ENCODE data around the gene STK11IP.
A peak's percentile ranks its signal among the peaks of the same experiment; 100 is the strongest.

Gene STK11IP

DNA sequence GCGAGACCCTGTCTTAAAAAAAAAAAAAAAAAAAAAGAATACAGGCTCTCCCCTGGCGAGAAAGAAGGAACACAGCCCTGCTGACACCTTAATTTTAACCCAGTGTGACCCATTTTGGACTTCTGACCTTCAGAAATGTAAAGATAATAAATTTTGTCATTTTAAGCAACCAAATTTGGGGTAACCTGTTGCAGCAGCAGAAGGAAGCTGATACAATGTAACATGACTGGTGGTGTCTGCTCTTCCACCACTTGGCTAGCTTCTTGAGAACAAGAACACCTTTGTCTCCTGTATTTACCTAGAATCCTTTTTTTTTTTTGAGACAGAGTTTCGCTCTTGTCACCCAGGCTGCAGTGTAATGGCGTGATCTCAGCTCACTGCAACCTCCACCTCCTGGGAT is 6.6 kb upstream of the STK11IP start:
- DNase-seq, result no peak

DNA sequence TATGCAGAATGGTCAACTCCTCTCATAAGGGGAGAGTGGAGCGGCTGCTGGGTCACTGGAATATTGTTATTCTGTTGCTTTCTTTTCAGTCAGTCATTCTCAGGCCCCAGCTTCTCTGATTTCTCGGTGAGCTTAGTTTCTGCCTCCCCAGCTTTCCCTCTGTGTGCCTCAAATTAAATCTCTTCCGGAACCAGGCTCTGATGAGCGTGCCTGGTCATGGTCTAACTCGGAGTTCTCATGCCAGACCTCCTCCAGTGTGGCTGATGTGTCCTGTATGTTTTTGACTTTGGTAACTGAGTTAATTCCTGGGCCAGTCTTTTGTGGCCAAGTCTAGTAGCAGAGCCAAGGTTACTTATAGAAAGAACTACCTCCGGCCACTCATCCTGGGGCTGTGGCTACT is 4.9 kb upstream of the STK11IP start:
- no peak for DNase-seq

DNA sequence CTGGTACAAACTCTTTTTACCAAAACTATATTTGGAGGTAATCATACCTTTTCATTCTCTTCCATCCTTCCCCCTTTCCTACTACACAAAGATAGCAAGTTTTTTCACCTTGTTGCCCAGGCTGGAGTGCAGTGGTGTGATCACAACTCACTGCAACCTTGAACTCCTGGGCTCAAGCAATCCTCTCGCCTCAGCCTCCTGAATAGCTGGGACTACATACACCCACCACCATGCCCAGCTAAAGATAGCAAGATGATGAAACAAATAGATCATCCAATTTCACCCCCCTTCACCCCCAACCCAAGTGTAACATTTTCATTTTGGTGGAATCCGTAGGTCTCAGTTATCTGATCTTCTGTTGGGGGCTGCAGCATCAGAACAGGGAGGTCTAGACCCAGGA is 4.5 kb upstream of the STK11IP start:
- no peak for DNase-seq

DNA sequence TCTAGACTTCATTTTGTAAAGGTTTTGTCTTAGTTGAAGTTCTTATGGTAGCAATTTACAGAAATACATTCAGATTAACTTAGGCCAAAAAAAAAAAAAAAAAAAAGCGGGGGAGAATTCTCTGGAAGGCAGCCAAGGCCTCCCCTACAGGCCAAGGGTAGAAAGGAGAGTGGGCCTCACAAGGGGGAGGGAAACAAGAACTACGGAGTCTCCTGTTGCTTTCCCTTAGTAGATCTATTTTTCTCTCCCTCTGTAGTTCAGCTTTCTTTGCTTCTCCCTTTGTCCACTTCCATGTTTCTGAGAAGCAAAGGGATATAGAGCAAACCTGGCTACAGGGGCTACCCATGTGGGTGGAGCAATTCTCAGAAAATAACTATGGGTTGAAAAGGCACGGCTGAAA is 2.4 kb upstream of the STK11IP start:
- DNase-seq, result peak; percentile 37

DNA sequence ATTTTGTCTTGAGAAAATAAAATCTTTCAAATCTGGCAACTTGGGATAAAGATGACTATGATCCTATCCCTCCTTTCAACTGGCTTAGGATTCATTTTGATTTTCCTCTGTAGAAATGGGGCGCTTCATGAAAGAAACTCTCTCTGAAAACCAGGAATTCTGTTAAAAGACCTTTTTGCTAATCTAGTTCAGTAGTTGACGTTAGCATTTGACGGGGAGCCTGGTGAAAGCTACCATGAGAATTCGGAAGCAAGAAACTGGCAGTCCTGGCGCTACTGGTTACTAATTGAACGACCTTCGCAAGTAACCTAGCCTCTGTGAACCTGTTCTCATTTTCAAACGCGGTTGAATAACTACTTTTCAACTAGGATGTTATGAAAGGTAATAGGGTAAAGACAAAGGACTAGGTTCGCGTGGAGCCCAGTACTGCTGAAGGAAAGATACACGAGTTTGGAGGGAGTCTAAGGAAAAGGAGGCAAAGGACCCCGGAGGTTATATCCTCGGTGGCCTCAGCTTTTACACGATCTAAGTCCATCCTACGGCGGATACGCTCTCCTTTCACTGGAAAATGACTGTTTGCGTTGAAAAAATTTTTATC is 604 bp upstream of the STK11IP start:
- peak; percentile 62 for DNase-seq

DNA sequence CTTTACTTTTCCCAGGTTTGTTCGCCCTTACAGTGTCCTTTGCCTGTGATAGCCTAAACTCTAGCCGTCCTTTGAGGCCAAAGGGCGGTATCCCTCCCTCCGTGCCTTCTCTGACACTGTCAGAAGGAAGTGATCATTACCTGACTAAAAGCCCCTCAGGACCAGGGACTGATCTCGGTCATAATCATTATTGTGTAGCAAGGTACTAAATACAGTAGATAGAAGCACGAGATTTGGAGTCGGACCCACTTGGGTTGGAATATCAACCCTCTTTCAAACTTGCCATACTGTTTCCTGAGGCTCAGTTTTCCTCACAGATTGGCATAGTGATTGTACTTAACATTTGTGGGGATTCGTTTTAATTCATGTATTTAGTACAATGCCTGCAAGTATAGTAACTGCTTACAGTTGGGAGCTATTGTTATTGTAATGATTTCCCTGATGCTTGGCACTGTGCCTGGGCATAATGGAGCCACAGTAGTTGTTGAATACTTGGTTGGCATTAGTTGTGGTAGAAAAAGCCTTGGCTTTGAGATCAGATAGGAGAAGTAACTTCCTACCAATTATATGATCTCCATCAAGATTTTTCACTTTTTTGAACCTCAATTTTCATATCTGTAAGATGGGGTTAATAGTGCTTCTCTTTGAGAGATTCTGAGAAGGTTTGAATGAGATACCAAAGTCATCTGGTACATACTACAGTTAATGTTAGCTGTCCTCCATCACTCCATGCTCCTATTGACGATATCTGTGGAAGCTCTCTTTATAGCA is 836 bp downstream of the STK11IP start:
- DNase-seq, result no peak

DNA sequence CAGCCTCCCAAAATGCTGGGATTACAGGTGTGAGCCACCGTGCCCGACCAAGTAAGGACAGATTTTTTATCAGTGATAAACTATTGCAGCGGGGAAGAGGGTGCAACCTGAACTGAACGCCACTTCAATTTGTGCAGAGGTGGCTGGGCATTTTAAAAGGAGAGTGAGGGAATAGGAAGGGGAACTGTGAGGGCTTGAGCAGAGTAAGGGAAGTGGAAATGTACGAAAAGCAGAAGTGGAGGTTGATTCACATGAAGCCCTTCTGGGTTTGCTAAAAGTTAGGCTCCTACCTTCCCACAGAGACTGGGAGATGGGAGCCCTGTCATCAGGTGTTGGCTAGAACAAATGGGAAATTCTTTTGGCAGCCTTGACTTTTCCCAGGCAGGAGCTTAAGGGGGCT is 6.1 kb downstream of the STK11IP start:
- no peak for DNase-seq

DNA sequence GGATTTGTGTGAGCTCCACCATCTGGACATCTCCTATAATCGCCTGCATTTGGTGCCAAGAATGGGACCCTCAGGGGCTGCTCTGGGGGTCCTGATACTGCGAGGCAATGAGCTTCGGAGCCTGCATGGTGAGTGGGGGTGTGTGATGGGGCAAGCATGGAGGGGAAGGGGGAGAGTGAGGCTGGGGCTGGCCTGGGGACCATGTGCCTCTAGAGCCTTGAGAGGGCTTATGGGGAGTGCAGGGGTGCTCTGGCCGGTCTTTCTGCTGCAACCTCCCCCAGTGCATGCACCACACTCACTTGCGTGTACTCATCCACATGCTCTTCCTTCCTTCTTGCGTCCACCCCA is 7.9 kb downstream of the STK11IP start:
- DNase-seq, result no peak

DNA sequence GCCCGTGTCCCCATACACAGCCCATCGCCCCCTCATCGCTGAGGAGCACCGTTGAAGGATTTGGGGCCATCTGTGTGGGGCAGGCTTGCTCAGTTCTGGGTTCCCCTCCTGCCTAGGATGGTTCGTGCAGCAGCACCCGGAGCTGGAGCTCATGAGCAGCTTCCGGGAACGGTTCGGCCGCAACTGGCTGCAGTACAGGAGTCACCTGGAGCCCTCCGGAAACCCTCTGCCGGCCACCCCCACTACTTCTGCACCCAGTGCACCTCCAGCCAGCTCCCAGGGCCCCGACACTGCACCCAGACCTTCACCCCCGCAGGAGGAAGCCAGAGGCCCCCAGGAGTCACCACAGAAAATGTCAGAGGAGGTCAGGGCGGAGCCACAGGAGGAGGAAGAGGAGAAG is 10.3 kb downstream of the STK11IP start:
- no peak for DNase-seq

DNA sequence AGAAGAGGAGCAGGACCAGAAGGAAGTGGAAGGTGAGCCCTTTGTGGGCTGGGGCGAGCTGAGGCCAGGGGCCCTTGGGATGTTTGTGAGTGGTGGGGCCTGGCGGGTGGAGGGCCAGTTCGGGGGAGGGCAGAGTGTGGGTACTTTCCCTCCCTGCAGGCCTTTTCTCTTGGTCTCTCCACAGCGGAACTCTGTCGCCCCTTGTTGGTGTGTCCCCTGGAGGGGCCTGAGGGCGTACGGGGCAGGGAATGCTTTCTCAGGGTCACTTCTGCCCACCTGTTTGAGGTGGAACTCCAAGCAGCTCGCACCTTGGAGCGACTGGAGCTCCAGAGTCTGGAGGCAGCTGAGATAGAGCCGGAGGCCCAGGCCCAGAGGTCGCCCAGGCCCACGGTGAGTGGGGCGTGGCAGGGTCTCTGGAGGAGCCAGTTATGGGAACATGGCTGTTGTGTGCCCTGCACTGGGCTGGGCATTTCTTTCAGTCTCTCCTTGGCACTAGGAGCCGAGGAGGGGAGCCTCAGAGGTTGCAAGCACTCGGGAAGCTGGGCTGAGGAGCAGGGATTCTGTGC is 10.8 kb downstream of the STK11IP start:
- DNase-seq, result no peak

DNA sequence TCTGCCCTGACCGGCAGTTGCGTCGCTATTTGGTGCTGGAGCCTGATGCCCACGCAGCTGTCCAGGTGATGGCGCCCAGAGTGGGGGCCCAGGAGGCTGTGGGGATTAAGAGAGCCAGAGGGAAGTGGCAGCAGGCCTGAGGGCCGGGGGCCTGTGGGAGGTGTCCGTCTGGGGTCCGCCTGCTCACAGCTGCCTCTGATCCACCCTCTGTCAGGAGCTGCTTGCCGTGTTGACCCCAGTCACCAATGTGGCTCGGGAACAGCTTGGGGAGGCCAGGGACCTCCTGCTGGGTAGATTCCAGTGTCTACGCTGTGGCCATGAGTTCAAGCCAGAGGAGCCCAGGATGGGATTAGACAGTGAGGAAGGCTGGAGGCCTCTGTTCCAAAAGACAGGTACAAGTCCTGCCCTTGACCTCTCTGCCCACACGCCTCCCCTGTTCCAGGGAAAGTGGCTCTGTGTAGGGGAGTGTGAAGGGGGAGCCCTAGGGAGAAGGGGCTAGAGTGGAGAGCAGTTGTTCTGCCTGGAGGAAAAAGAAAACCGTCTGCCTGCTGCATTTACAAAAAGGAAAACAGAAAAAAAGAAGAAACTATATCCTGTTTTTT is 11.6 kb downstream of the STK11IP start:
- DNase-seq, result no peak

DNA sequence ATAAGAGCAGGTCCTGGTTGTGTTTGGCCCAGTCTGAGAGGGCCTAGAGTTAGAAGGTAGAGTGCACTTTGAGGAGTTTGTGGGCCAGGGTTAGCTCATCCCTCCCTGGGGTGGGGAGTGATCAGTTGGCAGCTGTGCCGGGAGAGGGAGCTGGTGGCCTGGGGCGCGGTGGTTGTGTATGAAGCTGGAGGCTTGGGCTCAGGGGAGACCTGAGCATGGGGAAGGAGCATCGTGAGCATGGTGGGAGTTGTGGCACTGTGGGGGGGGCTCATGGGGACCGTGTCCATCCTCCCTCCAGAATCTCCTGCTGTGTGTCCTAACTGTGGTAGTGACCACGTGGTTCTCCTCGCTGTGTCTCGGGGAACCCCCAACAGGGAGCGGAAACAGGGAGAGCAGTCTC is 13.6 kb downstream of the STK11IP start:
- no peak for DNase-seq

DNA sequence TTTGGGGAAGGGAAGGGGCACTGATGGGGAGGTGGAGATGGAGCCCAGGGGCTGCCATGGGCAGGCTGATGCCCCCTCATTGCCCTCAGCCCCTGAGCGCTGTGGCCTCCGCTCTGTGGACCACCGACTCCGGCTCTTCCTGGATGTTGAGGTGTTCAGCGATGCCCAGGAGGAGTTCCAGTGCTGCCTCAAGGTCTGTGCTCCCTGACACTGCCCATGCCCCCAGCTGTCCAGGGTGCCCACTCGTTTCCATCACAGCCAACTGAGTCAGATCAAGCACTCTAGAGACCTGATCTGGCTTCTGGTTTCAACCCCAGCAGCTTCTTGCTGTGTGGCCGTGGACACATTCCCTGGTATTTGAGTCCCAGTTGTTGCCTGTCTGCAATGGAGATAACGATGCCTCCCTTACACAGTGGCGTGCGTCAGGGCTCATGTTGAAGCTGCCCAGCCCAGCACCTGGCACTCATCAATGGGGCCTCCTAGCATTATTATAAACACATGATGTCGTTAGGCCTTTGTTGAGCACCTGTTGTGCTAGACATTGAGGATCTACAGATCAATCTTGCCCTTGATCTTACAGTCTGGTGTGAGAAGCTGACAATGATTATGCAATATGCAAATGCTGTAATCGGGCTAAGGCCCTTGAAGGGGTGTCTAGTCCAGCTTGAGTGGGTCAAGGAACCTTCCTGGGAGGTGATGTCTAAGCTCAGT is 14.4 kb downstream of the STK11IP start:
- DNase-seq, result no peak

DNA sequence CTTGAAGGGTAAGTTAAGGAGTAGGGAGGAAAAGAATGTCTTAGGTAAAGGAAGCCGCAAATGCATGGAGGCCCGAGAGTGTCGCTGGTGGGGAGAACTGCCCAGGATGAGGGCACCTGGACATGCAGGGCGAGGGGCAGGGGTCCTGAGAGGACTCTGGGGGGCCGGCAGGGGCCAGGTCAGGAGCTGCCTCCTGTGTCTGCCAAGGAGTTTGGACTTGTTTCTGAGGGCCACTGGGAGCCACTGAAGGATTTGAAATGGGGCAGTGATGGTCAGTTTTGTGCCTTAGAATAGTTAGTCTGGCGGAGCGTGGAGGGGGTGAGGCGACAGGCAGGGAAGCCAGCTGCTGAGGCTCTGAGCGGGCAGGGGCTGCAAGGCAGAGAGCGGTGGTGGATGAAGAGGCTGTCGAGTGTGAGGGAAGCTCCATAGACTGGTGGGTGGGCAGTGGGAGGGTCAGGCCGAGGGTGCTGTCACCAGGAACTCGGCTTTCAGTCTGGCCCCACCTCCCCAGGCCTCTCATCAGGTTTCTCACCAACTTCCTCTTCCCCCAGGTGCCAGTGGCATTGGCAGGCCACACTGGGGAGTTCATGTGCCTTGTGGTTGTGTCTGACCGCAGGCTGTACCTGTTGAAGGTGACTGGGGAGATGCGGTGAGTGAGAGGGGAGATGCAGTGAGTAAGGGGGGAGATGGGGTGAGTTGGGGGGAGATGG is 15.1 kb downstream of the STK11IP start:
- no peak for DNase-seq

DNA sequence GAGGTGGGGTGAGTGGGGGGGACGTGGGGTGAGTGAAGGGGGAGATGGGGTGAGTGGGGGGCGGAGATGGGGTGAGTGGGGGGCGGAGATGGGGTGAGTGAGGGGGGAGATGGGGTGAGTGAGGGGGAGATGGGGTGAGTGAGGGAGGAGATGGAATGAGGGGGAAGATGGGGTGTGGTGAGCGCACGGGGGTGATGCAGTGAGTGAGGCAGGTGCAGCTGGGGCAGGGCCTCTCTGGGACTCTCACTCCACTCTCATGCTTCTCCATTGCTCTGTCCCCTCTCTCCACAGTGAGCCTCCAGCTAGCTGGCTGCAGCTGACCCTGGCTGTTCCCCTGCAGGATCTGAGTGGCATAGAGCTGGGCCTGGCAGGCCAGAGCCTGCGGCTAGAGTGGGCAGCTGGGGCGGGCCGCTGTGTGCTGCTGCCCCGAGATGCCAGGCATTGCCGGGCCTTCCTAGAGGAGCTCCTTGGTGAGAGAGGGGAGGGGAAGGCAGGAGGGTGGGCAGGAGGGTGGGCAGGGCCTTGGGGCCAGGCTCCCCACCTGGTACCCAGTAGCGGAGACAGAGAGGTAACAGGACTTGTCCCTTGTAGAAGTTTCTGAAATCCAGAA is 15.9 kb downstream of the STK11IP start:
- no peak for DNase-seq

DNA sequence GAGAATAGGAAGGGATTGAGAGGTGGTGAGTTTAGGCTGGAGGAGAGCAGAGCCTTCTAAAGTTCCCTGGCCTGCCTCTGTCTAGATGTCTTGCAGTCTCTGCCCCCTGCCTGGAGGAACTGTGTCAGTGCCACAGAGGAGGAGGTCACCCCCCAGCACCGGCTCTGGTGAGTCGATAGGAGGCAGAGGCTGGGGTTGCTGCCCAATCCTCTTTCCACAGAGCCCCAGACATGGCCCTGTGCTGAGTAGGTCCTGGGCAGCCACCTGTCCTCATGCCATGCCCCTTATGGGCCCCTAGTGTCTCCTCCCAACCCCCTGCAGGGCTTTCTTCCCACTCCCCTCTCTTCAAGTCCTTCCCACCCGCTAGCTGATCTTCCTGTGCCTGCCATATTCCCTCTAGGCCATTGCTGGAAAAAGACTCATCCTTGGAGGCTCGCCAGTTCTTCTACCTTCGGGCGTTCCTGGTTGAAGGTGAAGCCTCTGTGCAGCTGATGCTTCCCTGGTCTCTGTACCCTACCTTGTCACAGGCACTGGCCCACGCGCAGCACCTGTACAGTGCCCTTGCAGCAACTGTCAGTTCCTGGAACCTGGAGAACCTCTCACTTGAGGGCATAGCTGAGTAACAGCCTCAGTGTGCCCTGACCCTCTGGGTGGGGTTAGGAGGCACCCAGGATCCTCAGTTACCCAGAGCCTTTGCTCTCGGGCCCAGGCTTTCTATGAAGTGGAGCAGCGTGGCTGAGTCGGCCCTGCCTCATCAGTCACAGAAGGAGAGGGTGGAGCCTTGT is 16.6 kb downstream of the STK11IP start:
- no peak for DNase-seq

DNA sequence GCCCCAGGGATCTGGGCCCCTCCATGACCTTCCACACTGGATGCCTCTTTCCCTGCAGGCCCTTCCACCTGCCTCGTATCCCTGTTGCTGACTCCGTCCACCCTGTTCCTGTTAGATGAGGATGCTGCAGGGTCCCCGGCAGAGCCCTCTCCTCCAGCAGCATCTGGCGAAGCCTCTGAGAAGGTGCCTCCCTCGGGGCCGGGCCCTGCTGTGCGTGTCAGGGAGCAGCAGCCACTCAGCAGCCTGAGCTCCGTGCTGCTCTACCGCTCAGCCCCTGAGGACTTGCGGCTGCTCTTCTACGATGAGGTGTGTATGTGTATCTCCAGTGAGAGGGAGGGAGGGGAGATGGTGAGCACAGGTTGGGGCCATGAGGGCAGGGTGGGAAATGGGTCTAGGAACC is 17.4 kb downstream of the STK11IP start:
- DNase-seq, result no peak

DNA sequence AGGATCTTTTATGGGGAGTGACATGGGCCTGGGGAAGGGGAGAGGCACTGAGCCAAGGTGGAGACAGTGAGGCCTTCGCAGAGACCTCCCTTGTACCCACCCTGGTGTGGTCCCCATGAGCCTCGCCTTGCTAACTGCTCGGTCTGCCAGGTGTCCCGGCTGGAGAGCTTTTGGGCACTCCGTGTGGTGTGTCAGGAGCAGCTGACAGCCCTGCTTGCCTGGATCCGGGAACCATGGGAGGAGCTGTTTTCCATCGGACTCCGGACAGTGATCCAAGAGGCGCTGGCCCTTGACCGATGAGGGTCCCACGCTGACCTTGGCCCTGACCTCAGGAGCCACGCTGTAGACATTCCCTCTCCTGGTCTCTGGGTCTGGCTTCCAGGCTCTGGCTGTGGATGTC is 18.2 kb downstream of the STK11IP start:
- DNase-seq, result no peak

DNA sequence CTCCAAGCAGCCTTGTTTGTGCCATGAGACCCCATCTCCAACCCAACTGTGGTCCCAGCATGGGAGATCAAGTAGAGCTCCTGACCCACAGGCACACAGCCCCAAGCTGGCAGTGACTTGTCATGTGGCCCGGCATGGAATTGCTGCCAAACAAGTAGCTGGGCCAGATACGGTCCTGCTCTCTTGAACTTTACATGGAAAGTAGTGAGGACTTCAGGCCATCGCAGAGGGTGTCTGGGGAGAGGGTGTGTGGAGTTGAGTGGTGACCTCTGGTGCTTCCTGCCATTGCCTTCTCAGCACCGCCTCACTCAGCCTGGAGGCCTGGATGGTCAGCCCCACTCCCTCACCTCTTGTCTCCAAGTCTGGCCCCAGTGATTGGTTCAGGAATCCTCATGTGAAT is 18.9 kb downstream of the STK11IP start:
- no peak for DNase-seq

DNA sequence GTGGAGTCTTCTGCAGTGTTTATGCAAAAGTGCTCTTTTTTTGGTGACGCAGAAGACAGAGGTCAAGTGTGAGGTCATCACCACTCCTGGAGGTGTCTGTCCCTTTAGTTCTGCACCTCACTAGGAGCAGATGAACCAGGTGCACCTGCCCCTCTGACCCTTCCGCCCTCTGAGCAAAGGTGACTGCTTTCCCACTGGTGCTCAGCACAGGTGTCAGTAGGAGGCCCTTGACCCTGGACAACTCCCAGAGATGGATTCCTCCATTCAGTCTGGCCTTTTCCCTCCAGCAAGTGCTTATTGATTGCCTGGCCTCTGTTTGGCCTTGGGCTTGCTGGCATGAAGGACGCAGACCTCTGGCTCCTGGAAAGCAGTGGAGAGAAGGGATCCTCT is 21.1 kb downstream of the STK11IP start:
- DNase-seq, result no peak

DNA sequence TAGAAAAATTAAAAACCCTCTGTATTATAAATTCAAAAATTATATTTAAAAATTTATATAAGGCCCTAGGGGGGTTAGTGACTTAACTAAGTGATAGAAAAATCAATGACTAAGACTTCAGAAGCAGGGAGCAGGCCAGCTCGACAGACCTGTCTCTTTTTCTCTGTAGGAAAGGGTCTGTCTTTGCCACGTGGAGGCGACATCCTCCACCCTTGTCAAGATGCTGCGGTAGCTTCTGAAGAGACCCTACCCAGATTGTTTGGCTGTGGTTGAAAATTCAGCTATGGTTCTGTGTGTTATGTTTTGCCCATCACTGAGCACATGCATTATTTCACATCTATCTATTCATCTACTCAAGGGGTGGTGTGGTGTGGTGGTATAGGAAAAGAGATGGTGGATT is 21.6 kb downstream of the STK11IP start:
- no peak for DNase-seq

DNA sequence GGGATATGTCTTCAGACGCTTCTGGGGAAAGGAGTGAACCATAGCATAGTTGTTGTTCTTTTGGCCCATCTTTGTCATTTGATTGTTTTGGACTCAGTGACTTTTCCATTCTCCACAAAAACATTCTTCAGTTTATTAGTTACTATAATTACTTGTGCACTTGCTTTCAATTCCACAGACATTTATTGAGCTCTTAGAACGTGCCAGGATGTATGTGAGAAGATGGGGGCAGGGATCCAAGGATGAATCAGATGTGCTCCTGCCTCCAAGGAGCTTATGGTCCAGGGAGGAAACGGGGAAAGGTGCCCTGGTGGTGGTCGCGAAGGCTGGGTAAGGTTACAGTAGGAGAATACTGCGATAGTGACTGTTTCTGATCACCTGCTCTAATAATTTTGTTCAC is 22.9 kb downstream of the STK11IP start:
- no peak for DNase-seq

Data from kidney glomerular epithelial cell (primary cell).